KG1 (cell line): ENCODE measurements around the gene ZBTB39.
"Not testable (repeated sequence)": the region's sequence is repeated elsewhere in the genome, so short reads cannot be mapped to it uniquely, and the experiment has no call there.

Experiments
- DNase-seq: peaks from one replicate; lab custom pipeline; 2025; lab: John Stamatoyannopoulos, UW

Gene ZBTB39

GRCh38 chr12:57031138-57031725 is 24.9 kb upstream of the ZBTB39 start:
- no peak for DNase-seq

- DNase-seq, result no peak
Observed at GRCh38 chr12:57029457-57029856, 23.1 kb upstream of the ZBTB39 start.

GRCh38 chr12:57027805-57028153 is 21.4 kb upstream of the ZBTB39 start:
- no peak for DNase-seq

GRCh38 chr12:57027011-57027804 is 20.9 kb upstream of the ZBTB39 start:
- DNase-seq, result no peak

GRCh38 chr12:57025196-57025595 is 18.9 kb upstream of the ZBTB39 start:
- no peak for DNase-seq

GRCh38 chr12:57022324-57022723 is 16.0 kb upstream of the ZBTB39 start:
- DNase-seq, result not testable (repeated sequence)

- no peak for DNase-seq
Observed at GRCh38 chr12:57019983-57020719, 13.8 kb upstream of the ZBTB39 start.

GRCh38 chr12:57018906-57019305 is 12.6 kb upstream of the ZBTB39 start:
- DNase-seq, result no peak

GRCh38 chr12:57018353-57018752 is 12.0 kb upstream of the ZBTB39 start:
- DNase-seq, result not testable (repeated sequence)

GRCh38 chr12:57016348-57016747 is 10.0 kb upstream of the ZBTB39 start, which contains the start of gene TAC3:
Gene TAC3 (minus strand): TSS chr12:57016529. CDS start chr12:57015797, 732 bp downstream.
- DNase-seq, result no peak

GRCh38 chr12:57012600-57013465 is 6.5 kb upstream of the ZBTB39 start:
- no peak for DNase-seq

- DNase-seq, result no peak
Observed at GRCh38 chr12:57011438-57012424, 5.4 kb upstream of the ZBTB39 start.

GRCh38 chr12:57010627-57011247 is 4.4 kb upstream of the ZBTB39 start:
- DNase-seq, result no peak

- no peak for DNase-seq
Observed at GRCh38 chr12:57009949-57010626, 3.7 kb upstream of the ZBTB39 start.

- peak; percentile 3 for DNase-seq
Observed at GRCh38 chr12:57008178-57008577, 1.8 kb upstream of the ZBTB39 start.

GRCh38 chr12:57006809-57007475 is 596 bp upstream of the ZBTB39 start:
- DNase-seq, result no peak

GRCh38 chr12:57004651-57005050 is 1.7 kb downstream of the ZBTB39 start:
- DNase-seq, result no peak

GRCh38 chr12:57003395-57003794 is 3.0 kb downstream of the ZBTB39 start:
- no peak for DNase-seq

- peak; percentile 3 for DNase-seq
Observed at GRCh38 chr12:57001448-57001906, 4.9 kb downstream of the ZBTB39 start.
